ENCODE data around the gene ZKSCAN7. TPM values are rescaled to one million over a fixed set of nuclear protein-coding genes. Genes with fewer than 3 reads are reported as not detected.
"Not testable (repeated sequence)": the region's sequence is repeated elsewhere in the genome, so short reads cannot be mapped to it uniquely, and the experiment has no call there.

The ZKSCAN7 gene
- total and polyA plus RNA-seq, 7 donors, result 0.60 to 7.1 (median 2.7) TPM

GRCh38 chr3:44521721-44522120, 33.3 kb upstream of the ZKSCAN7 start:
- Histone ChIP-seq H3K27ac (no peak overlapping the region), H3K27me3 (peaks cover 0 to 18% (median 0%) of the 10 kb centered on the region in 3 donors), H3K4me3 (no peak overlapping the region), H3K4me1 (no peaks in the 10 kb centered on the region), H3K9me3 (no peaks in the 10 kb centered on the region), H3K36me3 (no peaks in the 10 kb centered on the region)
- DNase-seq, result no peak
- WGBS, 2 donors, result 95 to 98% methylated on average over 3 of the region's 3 CpGs
- no peak for TF ChIP-seq POLR2AphosphoS5 (IDR thresholded peaks at IDR 0.05)
- TF ChIP-seq POLR2A (IDR thresholded peaks at IDR 0.05), result no peak
- no peak for TF ChIP-seq CTCF (IDR thresholded peaks at IDR 0.05)
- TF ChIP-seq EP300 (IDR thresholded peaks at IDR 0.05), result no peak
- intact Hi-C loops (cut with DNase I), result no loop called here

GRCh38 chr3:44522494-44522933, 32.5 kb upstream of the ZKSCAN7 start:
- intact Hi-C loops (cut with DNase I), result no loop called here

GRCh38 chr3:44525060-44525459, 29.9 kb upstream of the ZKSCAN7 start:
- TF ChIP-seq CTCF (IDR thresholded peaks at IDR 0.05) (no peak), POLR2AphosphoS5 (IDR thresholded peaks at IDR 0.05) (no peak), EP300 (IDR thresholded peaks at IDR 0.05) (no peak), POLR2A (IDR thresholded peaks at IDR 0.05) (no peak)
- Histone ChIP-seq H3K27ac (no peak overlapping the region), H3K4me1 (no peaks in the 10 kb centered on the region), H3K9me3 (no peaks in the 10 kb centered on the region), H3K36me3 (no peaks in the 10 kb centered on the region), H3K4me3 (no peak overlapping the region), H3K27me3 (peaks cover 0 to 21% (median 0%) of the 10 kb centered on the region in 3 donors)
- no peak for DNase-seq
- intact Hi-C loops (cut with DNase I), result no loop called here
- WGBS, 2 donors, result 88 to 91% methylated on average over 5 of the region's 5 CpGs

More at GRCh38 chr3:44522494-44522933, 32.5 kb upstream of the ZKSCAN7 start:
- WGBS, 2 donors, result 53 to 54% methylated on average over 7 of the region's 7 CpGs
- Histone ChIP-seq H3K9me3 (no peaks in the 10 kb centered on the region), H3K4me1 (no peaks in the 10 kb centered on the region), H3K4me3 (no peak overlapping the region), H3K27me3 (peaks cover 0 to 18% (median 0%) of the 10 kb centered on the region in 3 donors), H3K27ac (no peak overlapping the region), H3K36me3 (no peaks in the 10 kb centered on the region)
- DNase-seq, result no peak
- TF ChIP-seq EP300 (IDR thresholded peaks at IDR 0.05) (no peak), POLR2A (IDR thresholded peaks at IDR 0.05) (no peak), CTCF (IDR thresholded peaks at IDR 0.05) (no peak), POLR2AphosphoS5 (IDR thresholded peaks at IDR 0.05) (no peak)

GRCh38 chr3:44529927-44530326, 25.1 kb upstream of the ZKSCAN7 start:
- intact Hi-C loops (cut with DNase I), result loop anchor here (5.0 kb wide), 1 partner anchor 382 kb away; no protein-coding TSS in a partner anchor
- H3K27ac ChIP-seq, result no peak overlapping the region
- no peaks in the 10 kb centered on the region for H3K9me3 ChIP-seq
- H3K4me3 ChIP-seq, result no peak overlapping the region
- TF ChIP-seq EP300 (IDR thresholded peaks at IDR 0.05) (no peak), POLR2AphosphoS5 (IDR thresholded peaks at IDR 0.05) (no peak), POLR2A (IDR thresholded peaks at IDR 0.05) (no peak), CTCF (IDR thresholded peaks at IDR 0.05) (no peak)
- H3K4me1 ChIP-seq, result no peaks in the 10 kb centered on the region
- WGBS, 2 donors, result 50 to 60% methylated on average over 1 of the region's 1 CpG
- H3K27me3 ChIP-seq, result peaks cover 0 to 17% (median 0%) of the 10 kb centered on the region in 3 donors
- no peaks in the 10 kb centered on the region for H3K36me3 ChIP-seq
- DNase-seq, result no peak

- peaks cover 0 to 22% (median 0%) of the 10 kb centered on the region in 3 donors for H3K27me3 ChIP-seq
- intact Hi-C loops (cut with DNase I), result loop anchor here (5.0 kb wide), 1 partner anchor 381 kb away; no protein-coding TSS in a partner anchor
- no peaks in the 10 kb centered on the region for H3K9me3 ChIP-seq
- DNase-seq, result no peak
- no peak overlapping the region for H3K4me3 ChIP-seq
- no peak for TF ChIP-seq POLR2A (IDR thresholded peaks at IDR 0.05)
- TF ChIP-seq EP300 (IDR thresholded peaks at IDR 0.05), result no peak
- no peak for TF ChIP-seq CTCF (IDR thresholded peaks at IDR 0.05)
- TF ChIP-seq POLR2AphosphoS5 (IDR thresholded peaks at IDR 0.05), result no peak
- WGBS, 2 donors, result 9 to 53% methylated on average over 2 of the region's 2 CpGs
- H3K27ac ChIP-seq, result no peak overlapping the region
- no peaks in the 10 kb centered on the region for H3K36me3 ChIP-seq
- no peaks in the 10 kb centered on the region for H3K4me1 ChIP-seq
These were observed 24.1 kb upstream of the ZKSCAN7 start for GRCh38 chr3:44530911-44531310.

- intact Hi-C loops (cut with DNase I), result loop anchor here (5.0 kb wide), 1 partner anchor 378 kb away; no protein-coding TSS in a partner anchor
- H3K9me3 ChIP-seq, H3K36me3 ChIP-seq, H3K4me3 ChIP-seq, H3K4me1 ChIP-seq, H3K27ac ChIP-seq, DNase-seq: not testable (repeated sequence)
- H3K27me3 ChIP-seq, result peaks cover 0 to 37% (median 2%) of the 10 kb centered on the region in 3 donors
- 7 to 15% methylated on average over 4 of the region's 4 CpGs for WGBS, 2 donors
These were observed 20.3 kb upstream of the ZKSCAN7 start for GRCh38 chr3:44534659-44535058.

All from sigmoid colon (tissue), 7 donors.